ENCODE results near the gene OBSL1.

OBSL1 gene

DNA sequence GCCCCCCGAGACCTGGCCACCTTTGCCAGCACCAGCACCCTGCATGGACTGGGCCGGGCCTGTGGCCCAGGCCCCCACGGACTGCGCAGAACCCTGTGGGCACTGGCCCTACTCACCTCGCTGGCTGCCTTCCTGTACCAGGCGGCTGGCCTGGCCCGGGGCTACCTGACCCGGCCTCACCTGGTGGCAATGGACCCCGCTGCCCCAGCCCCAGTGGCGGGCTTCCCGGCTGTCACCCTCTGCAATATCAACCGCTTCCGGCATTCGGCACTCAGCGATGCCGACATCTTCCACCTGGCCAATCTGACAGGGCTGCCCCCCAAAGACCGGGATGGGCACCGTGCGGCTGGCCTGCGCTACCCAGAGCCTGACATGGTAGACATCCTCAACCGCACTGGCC is 56.5 kb downstream of the OBSL1 start:
- no peak overlapping the region for H3K4me3 ChIP-seq (ENCODE audit: low read depth, low read length)
- TF ChIP-seq, protein P1, sequence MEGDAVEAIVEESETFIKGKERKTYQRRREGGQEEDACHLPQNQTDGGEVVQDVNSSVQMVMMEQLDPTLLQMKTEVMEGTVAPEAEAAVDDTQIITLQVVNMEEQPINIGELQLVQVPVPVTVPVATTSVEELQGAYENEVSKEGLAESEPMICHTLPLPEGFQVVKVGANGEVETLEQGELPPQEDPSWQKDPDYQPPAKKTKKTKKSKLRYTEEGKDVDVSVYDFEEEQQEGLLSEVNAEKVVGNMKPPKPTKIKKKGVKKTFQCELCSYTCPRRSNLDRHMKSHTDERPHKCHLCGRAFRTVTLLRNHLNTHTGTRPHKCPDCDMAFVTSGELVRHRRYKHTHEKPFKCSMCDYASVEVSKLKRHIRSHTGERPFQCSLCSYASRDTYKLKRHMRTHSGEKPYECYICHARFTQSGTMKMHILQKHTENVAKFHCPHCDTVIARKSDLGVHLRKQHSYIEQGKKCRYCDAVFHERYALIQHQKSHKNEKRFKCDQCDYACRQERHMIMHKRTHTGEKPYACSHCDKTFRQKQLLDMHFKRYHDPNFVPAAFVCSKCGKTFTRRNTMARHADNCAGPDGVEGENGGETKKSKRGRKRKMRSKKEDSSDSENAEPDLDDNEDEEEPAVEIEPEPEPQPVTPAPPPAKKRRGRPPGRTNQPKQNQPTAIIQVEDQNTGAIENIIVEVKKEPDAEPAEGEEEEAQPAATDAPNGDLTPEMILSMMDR (IDR thresholded peaks at IDR 0.05; ENCODE audit: low read depth, low read length), result no peak

DNA sequence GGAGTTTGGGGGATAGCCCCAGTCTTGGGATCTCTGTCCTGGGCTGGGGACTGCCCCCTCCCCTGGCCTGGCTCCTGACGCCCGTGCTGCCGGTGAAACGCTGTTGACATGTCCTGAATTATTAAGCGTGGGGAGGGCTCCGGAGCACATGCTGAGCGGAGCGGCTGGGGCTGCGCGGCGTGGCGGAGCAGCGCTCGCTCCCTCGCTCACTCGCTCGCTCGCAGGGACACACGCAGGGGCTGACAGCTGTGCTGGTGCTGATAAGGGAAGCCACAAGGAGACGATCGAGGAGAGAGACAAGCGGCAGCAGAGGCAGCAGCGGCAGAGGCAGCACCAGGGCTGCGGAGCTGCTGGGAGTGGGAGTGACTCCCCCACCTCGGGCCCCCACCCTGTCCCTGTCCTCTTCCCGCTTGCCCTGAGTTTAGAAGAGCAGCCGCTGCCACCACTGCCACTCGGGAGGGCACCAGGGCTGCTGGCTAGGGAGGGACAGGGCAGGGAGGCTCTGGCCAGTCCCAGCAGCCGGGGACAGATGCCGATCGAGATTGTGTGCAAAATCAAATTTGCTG is 57.1 kb downstream of the OBSL1 start, which contains the start of gene ASIC4:
ASIC4 (plus strand) TSS at position 287 of the 566 bp plus-strand sequence; CDS start at position 530, 243 bp downstream.
- TF ChIP-seq, protein P1 (IDR thresholded peaks at IDR 0.05; ENCODE audit: low read depth, low read length), result no peak
- no peak within 1 kb of the TSS for H3K4me3 ChIP-seq (ENCODE audit: low read depth, low read length)

DNA sequence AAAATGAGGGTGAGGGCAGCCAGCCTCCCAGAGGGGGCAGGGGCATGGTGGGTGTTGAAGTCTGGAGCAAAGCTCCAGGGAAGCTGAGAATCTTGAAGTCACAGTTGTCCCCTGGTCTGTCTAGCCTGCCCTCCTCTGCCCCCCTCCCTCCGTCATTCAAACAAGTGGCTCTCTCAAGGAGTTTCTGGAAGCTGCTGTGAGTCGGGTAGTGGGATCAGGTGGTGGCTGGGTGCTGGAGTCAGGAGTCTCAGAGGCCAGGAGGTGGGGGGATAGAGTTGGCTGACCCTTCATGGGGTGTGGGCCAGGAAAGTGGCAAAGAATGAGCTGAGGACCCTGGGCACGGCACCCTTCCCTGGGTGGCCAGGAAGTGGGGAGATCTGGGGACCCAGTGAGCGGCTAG is 57.6 kb downstream of the OBSL1 start:
- TF ChIP-seq, protein P1 (IDR thresholded peaks at IDR 0.05; ENCODE audit: low read depth, low read length), result no peak
- H3K4me3 ChIP-seq (ENCODE audit: low read depth, low read length), result no peak overlapping the region

DNA sequence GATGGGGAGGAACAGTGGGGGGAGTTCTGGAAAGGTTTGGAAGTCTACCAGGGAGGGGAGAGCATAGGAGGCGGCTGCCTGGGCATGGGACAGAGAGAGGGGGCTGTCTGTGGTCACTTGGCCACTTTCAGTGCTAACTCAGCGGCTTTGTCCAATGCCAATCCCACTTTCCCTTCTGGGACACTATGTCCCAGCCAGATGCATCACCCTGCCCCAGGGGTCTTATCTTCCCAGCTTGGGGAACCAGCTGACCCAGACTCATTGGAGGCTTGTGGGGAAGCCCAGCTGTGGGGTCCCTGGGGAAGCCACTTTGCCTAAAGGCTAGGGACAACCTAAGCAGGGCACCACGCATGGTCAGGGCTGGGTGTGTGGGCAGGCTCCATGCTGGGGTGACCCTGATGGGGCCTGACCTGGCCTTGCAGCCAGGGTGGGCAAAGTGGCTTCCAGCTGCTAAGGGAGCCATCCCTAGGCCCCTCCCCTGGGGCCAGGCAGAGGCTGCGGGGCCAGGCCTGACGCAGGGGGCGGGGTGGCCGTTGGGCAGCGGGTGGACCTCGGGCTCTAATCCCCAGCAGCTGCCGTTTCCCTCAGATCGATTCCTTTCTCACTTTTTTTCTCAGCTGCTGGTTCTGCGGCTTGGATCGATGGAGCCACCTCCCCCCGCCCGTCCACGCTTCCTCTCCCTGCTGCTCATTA is 58.7 kb downstream of the OBSL1 start:
- no peak overlapping the region for H3K4me3 ChIP-seq (ENCODE audit: low read depth, low read length)

DNA sequence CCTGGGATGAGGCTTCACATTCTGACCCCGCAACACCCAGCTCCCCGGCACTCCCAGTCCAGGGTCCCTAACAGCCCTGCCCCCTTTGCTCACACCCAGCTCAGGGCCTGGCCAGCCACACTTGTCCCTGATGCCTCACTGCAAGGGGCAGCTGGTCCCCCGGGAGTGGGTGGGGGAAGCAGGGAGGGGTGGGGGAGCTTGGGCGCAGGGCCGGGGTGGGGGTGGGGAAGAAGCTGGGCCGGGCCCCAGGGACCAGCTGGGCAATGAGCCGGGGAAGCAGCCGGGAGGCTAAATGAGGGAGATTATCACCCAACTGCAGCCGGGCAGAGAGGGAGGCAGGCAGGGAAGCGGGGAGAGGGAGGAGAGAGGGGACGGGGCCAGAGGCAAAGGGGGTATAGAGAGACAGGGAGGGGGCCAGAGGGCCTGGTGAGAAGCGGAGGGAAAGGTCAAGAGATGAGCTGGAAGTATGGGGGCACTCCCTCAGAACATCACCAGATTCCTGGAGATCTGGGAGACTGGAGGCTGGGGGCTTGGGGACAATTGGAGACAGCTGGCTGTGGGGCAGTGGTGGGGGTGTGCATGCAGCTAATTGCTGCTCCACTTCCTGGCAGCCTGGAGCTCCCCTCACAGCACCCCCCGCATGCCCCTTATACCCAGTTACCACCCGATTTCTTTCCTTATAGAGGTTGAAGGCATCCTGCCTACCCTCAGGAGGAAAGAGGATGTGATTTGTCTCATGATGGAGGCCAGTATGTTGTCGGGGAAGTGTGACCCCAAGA is 59.6 kb downstream of the OBSL1 start:
- no peak overlapping the region for H3K4me3 ChIP-seq (ENCODE audit: low read depth, low read length)
- TF ChIP-seq, protein P1 (IDR thresholded peaks at IDR 0.05; ENCODE audit: low read depth, low read length), result no peak

More for the DNA sequence above, 58.7 kb downstream of the OBSL1 start:
- TF ChIP-seq, protein P1 (IDR thresholded peaks at IDR 0.05; ENCODE audit: low read depth, low read length), result no peak

DNA sequence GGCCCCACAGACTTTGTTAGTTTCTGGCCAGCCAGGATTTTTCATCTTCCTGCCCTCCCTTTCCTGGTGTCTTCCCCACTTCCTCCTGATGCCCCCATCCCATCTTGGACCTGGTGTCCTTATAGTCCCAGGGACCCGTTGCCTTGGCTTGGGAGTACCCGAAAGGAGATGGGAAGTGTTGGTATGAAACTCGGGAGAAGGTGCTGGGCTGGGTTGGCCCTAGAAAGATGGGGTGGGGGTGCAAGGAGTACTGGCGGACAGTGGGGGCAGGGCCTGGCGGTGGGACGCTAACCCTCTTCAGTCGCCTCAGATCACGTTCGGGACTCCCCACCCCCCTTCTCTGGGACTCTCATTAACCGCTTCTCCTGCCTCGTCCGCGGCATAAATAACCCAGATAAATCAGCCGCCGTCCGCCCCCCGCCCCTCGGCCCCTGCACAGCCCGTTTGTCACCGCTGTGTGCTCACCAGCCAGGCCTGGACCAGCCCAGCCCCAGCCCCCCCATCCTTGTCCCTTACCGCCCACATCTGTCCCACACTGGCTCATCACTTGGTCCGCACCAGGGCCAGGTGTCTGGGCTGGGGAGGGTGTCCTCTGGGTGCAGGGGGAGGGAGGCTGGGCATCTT is 60.7 kb downstream of the OBSL1 start:
- TF ChIP-seq, protein P1 (IDR thresholded peaks at IDR 0.05; ENCODE audit: low read depth, low read length), result no peak
- no peak overlapping the region for H3K4me3 ChIP-seq (ENCODE audit: low read depth, low read length)

Measured in WI38 (cell line).